ENCODE measurements around the gene THRSP. TPM values are rescaled to one million over a fixed set of nuclear protein-coding genes. Genes with fewer than 3 reads are reported as not detected.

THRSP gene
- total and polyA plus RNA-seq, 2 of the 8 experiments (the other 6 are each of a cell fraction or from before 2014, with no cell fraction given) = 0.11 TPM; not detected in 1

- Histone ChIP-seq H3K4me1 (replicated peaks in 1 of 4; ENCODE audit: control insufficient read depth in 3 of 4, insufficient read depth in 4 of 4, low read length in 3 of 4) (no peaks in the 10 kb centered on the region), H3K36me3 (ENCODE audit: control insufficient read depth in 2 of 4, insufficient read depth in 4 of 4, low read length in 3 of 4) (no peaks in the 10 kb centered on the region), H3K9ac (replicated peaks in 1 of 4; ENCODE audit: extremely low read depth in 1 of 4, low read depth in 3 of 4, low read length in 3 of 4) (no peak overlapping the region), H2AFZ (ENCODE audit: low read length) (no peak overlapping the region), H3K56ac (replicated peaks; ENCODE audit: insufficient read length, low read depth, low read length) (no peak overlapping the region), H3K4ac (replicated peaks; ENCODE audit: insufficient read length, low read depth, low read length) (no peak overlapping the region), H2BK20ac (ENCODE audit: low read length) (no peak overlapping the region), H3K27ac (ENCODE audit: low read depth, low read length) (no peak overlapping the region), H2BK12ac (ENCODE audit: low read depth, low read length) (no peak overlapping the region), H3K4me3 (ENCODE audit: extremely low read depth in 1 of 4, insufficient read depth in 2 of 4, low read depth in 3 of 4, low read length in 4 of 4) (no peak overlapping the region), H3K79me1 (ENCODE audit: low read depth, low read length) (no peaks in the 10 kb centered on the region), H4K91ac (replicated peaks; ENCODE audit: insufficient read length, low read length) (no peak overlapping the region), H4K8ac (ENCODE audit: extremely low read depth, insufficient read depth, low read length) (no peak overlapping the region), H3K79me2 (ENCODE audit: control insufficient read depth in 1 of 2, insufficient read depth in 2 of 2, low read length in 2 of 2) (no peaks in the 10 kb centered on the region), H3K14ac (ENCODE audit: insufficient read length) (no peak overlapping the region), H4K20me1 (replicated peaks in 1 of 2; ENCODE audit: control insufficient read depth in 1 of 2, insufficient read depth in 2 of 2, low read length in 2 of 2) (no peaks in the 10 kb centered on the region), H2BK120ac (replicated peaks; ENCODE audit: low read depth, low read length) (no peak overlapping the region), H4K5ac (ENCODE audit: insufficient read length, low read depth, low read length) (no peak overlapping the region), H3K23me2 (ENCODE audit: low read depth, low read length) (no peaks in the 10 kb centered on the region), H3K4me2 (ENCODE audit: insufficient read depth in 1 of 2, low read depth in 2 of 2, low read length in 2 of 2) (no peak overlapping the region), H3K9me3 (ENCODE audit: insufficient read depth in 2 of 2, low read depth in 1 of 2, low read length in 1 of 2) (no peaks in the 10 kb centered on the region), H3K18ac (ENCODE audit: extremely low read depth, low read length) (no peak overlapping the region), H2AK5ac (ENCODE audit: low read depth, low read length) (no peak overlapping the region), H2BK5ac (ENCODE audit: low read depth, low read length) (no peak overlapping the region), H3K23ac (ENCODE audit: insufficient read length) (no peak overlapping the region), H3K27me3 (replicated peaks in 1 of 4; ENCODE audit: control insufficient read depth in 3 of 4, extremely low read depth in 1 of 4, insufficient read depth in 3 of 4, low read length in 3 of 4) (no peaks in the 10 kb centered on the region), H2BK15ac (ENCODE audit: low read length) (no peak overlapping the region)
- 88% methylated on average over 8 of the region's 8 CpGs; no CpG with 5 or more reads in 1 of the 2 experiments for WGBS, 2 experiments (ENCODE audit: extremely low coverage in 1 of 2, insufficient coverage in 1 of 2, insufficient read length in 1 of 2, insufficient replicate concordance in 2 of 2, low coverage in 1 of 2, low lambda C conversion rate in 2 of 2, missing lambda C conversion rate in 1 of 2)
- DNase-seq (ENCODE audit: low read depth in 1 of 2, low spot score in 2 of 2) = no peak
- POLR2A ChIA-PET (ENCODE audit: partially characterized antibody) = interaction anchor here (2.5 kb wide), 1 partner anchor 11 kb away, joined by 6 read pairs; no protein-coding TSS in a partner anchor
- no peak for FAIRE-seq
- CTCF ChIA-PET (ENCODE audit: partially characterized antibody) = interaction anchor here (1.3 to 1.5 kb wide), 2 partner anchors 15 to 19 kb away, joined by 3 read pairs; no protein-coding TSS in a partner anchor
- TF ChIP-seq HDAC6 (IDR thresholded peaks at IDR 0.05; ENCODE audit: low read depth, low read length) = no peak
- TF ChIP-seq KDM4A (IDR thresholded peaks at IDR 0.05; ENCODE audit: low read depth, low read length, severe bottlenecking) = no peak
- no peak for TF ChIP-seq USF2 (IDR thresholded peaks at IDR 0.05; ENCODE audit: low read length)
- no peak for TF ChIP-seq CREB1 (IDR thresholded peaks at IDR 0.05)
- no peak for TF ChIP-seq POLR2A (IDR thresholded peaks at IDR 0.05; ENCODE audit: control extremely low read depth in 1 of 2, low read depth in 2 of 2, low read length in 2 of 2)
- no peak for TF ChIP-seq SIRT6 (IDR thresholded peaks at IDR 0.05; ENCODE audit: low read length)
- no peak for TF ChIP-seq TBP (IDR thresholded peaks at IDR 0.05; ENCODE audit: low read depth, low read length)
- no peak for TF ChIP-seq JUN (IDR thresholded peaks at IDR 0.05; ENCODE audit: low read depth, low read length)
- no peak for TF ChIP-seq MAFK (IDR thresholded peaks at IDR 0.05; ENCODE audit: low read depth, low read length)
Measured at GRCh38 chr11:78060533-78060932, 3.1 kb upstream of the THRSP start.
